Hepatocyte (in vitro differentiated cells): ENCODE results near the gene TBC1D4. TPM values are rescaled to one million over a fixed set of nuclear protein-coding genes. Genes with fewer than 3 reads are reported as not detected.

Experiments used
- DNase-seq: peaks from one replicate; pipeline ENCODE4 v3.0.0-alpha.2; 2016; ENCODE audit warnings: low spot score
- H2AFZ ChIP-seq: fragments of 200-600 bp; sonication (generic); 2 replicates; pipeline ENCODE4 v1.6.0; 2016; ENCODE audit warnings: antibody characterized with exemption, mild to moderate bottlenecking
- H3K27ac ChIP-seq: fragments of 200-600 bp; sonication (generic); 2 replicates; pipeline ENCODE4 v1.5.1; 2016; ENCODE audit warnings: mild to moderate bottlenecking
- H3K27me3 ChIP-seq: fragments of 200-600 bp; sonication (generic); 2 replicates; pipeline ENCODE4 v1.6.1; 2016
- H3K36me3 ChIP-seq: fragments of 200-600 bp; sonication (generic); replicated peaks from 2 replicates; pipeline ENCODE4 v1.5.1; 2016; ENCODE audit warnings: low read depth; ENCODE audit not compliant: insufficient read depth
- H3K4me1 ChIP-seq: fragments of 200-600 bp; sonication (generic); 2 replicates; pipeline ENCODE4 v1.5.1; 2016; ENCODE audit warnings: mild to moderate bottlenecking, moderate library complexity; ENCODE audit not compliant: insufficient read depth
- H3K4me2 ChIP-seq: fragments of 200-600 bp; sonication (generic); 2 replicates; pipeline ENCODE4 v1.6.0; 2016
- H3K4me3 ChIP-seq: fragments of 200-600 bp; sonication (generic); 2 replicates; pipeline ENCODE4 v1.5.1; 2016; ENCODE audit warnings: mild to moderate bottlenecking
- H3K79me2 ChIP-seq: fragments of 200-600 bp; sonication (generic); 2 replicates; pipeline ENCODE4 v1.6.0; 2017; ENCODE audit warnings: mild to moderate bottlenecking
- H3K9me2 ChIP-seq: fragments of 200-600 bp; sonication (generic); replicated peaks from 2 replicates; pipeline ENCODE4 v1.6.0; 2017; ENCODE audit warnings: mild to moderate bottlenecking; ENCODE audit not compliant: insufficient read depth
- H3K9me3 ChIP-seq: fragments of 200-600 bp; sonication (generic); 2 replicates; pipeline ENCODE4 v1.5.1; 2016; ENCODE audit warnings: low read depth, mild to moderate bottlenecking
- H4K20me1 ChIP-seq: fragments of 200-600 bp; sonication (generic); 2 replicates; pipeline ENCODE4 v1.6.0; 2016; ENCODE audit warnings: mild to moderate bottlenecking; ENCODE audit not compliant: insufficient read depth, poor library complexity, severe bottlenecking
- CTCF ChIP-seq: fragments of 200-600 bp; sonication (generic); IDR thresholded peaks from 2 replicates; pipeline ENCODE4 v1.5.1; 2016; ENCODE audit warnings: antibody characterized with exemption, mild to moderate bottlenecking; ENCODE audit not compliant: poor library complexity
- EZH2 ChIP-seq: fragments of 200-600 bp; sonication (generic); IDR thresholded peaks from 2 replicates; pipeline ENCODE4 v1.6.1; 2016; ENCODE audit warnings: antibody characterized with exemption, mild to moderate bottlenecking, borderline replicate concordance
- EZH2phosphoT487 ChIP-seq: fragments of 200-600 bp; sonication (generic); IDR thresholded peaks from one replicate; pipeline ENCODE4 v1.6.1; 2018; ENCODE audit warnings: antibody characterized with exemption, mild to moderate bottlenecking, low read depth, moderate library complexity; ENCODE audit not compliant: unreplicated experiment, severe bottlenecking
- WGBS: methylation state at CpG from one replicate; pipeline ENCODE4 v1.1.6; 2016; ENCODE audit warnings: low lambda C conversion rate; ENCODE audit errors: missing lambda C conversion rate; 5-methylcytosine and 5-hydroxymethylcytosine counted together
- polyA plus RNA-seq: library from polyadenylated mRNA; unstranded; fragments of >200 nt; fragmentation: Nextera tagmentation; extraction: Ambion mirVana; gene quantifications from 2 replicates; pipeline ENCODE4 v1.2.1, GENCODE V29; 2016
- total RNA-seq: library from RNA; depleted of rRNA; stranded (reverse); fragments of >200 nt; gene quantifications from 2 replicates; pipeline ENCODE4 v1.2.3, GENCODE V29; 2014

The TBC1D4 gene
- total and polyA plus RNA-seq, 2 experiments from 2014 or later, result 7.6 to 17.1 TPM

GRCh38 chr13:75364131-75364713, 117.7 kb downstream of the TBC1D4 start:
- Histone ChIP-seq H4K20me1 (no peaks in the 10 kb centered on the region), H3K4me3 (no peak overlapping the region), H2AFZ (no peak overlapping the region), H3K36me3 (no peaks in the 10 kb centered on the region), H3K4me2 (no peak overlapping the region), H3K9me3 (no peaks in the 10 kb centered on the region), H3K79me2 (peaks cover 8% of the 10 kb centered on the region), H3K27me3 (no peaks in the 10 kb centered on the region), H3K9me2 (no peaks in the 10 kb centered on the region), H3K27ac (no peak overlapping the region), H3K4me1 (peaks cover 3% of the 10 kb centered on the region)
- TF ChIP-seq EZH2phosphoT487 (no peak), CTCF (no peak), EZH2 (no peak)
- WGBS, result 95% methylated on average over 3 of the region's 3 CpGs
- peak; percentile 18 for DNase-seq

DNA sequence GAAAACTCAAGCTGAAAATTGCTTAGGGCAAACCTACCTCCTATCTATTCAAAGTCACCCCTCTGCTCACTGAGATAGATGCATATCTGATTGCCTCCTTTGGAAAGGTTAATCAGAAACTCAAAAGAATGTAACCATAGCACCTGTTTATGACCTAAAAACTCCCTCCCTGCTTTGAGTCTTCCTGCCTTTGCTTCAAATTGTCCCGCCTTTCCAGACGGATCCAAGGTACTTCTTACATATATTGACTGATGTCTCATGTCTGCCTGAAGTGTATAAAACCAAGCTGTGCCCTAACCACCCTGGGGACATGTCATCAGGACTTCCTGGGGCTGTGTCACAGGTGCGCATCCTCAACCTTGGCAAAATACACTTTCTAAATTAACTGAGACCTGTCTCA, 118.6 kb downstream of the TBC1D4 start:
- no peak overlapping the region for H3K4me2 ChIP-seq
- no peak overlapping the region for H3K4me3 ChIP-seq
- H3K9me3 ChIP-seq, result no peaks in the 10 kb centered on the region
- no peak overlapping the region for H3K27ac ChIP-seq
- H2AFZ ChIP-seq, result no peak overlapping the region
- no peaks in the 10 kb centered on the region for H3K9me2 ChIP-seq
- H4K20me1 ChIP-seq, result no peaks in the 10 kb centered on the region
- 79% methylated on average over 3 of the region's 3 CpGs for WGBS
- peaks cover under 1% of the 10 kb centered on the region for H3K4me1 ChIP-seq
- peaks cover 8% of the 10 kb centered on the region for H3K79me2 ChIP-seq
- DNase-seq, result no peak
- TF ChIP-seq CTCF, result no peak
- no peak for TF ChIP-seq EZH2phosphoT487
- no peak for TF ChIP-seq EZH2
- no peaks in the 10 kb centered on the region for H3K27me3 ChIP-seq
- H3K36me3 ChIP-seq, result no peaks in the 10 kb centered on the region

DNA sequence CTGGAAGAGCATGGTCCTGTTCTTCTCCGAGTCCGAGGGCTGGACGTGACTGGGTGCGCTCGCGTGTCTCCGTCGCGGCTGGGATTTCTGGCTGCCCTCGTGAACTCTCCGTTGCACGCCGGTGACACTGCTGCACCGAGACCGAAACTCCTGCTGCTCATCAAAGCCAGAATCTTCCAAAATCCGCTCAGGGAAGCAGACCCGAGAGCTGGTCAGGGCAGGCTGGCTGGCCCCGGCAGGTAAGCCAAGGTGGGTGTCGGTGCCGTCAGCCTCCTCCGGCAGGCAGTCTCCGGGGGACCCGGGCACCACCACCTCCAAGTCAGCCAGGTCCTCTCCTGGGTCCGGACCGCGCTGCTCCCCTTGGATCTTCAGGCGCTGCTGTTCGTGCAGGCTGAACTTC, 119.9 kb downstream of the TBC1D4 start:
- no peaks in the 10 kb centered on the region for H3K36me3 ChIP-seq
- DNase-seq, result no peak
- H3K27me3 ChIP-seq, result no peaks in the 10 kb centered on the region
- H3K9me2 ChIP-seq, result no peaks in the 10 kb centered on the region
- H3K4me1 ChIP-seq, result no peaks in the 10 kb centered on the region
- H3K4me3 ChIP-seq, result no peak overlapping the region
- H3K9me3 ChIP-seq, result no peaks in the 10 kb centered on the region
- TF ChIP-seq EZH2phosphoT487, result no peak
- no peak for TF ChIP-seq CTCF
- no peak for TF ChIP-seq EZH2
- WGBS, result 97% methylated on average over 28 of the region's 28 CpGs
- peaks cover 8% of the 10 kb centered on the region for H3K79me2 ChIP-seq
- H3K27ac ChIP-seq, result no peak overlapping the region
- H2AFZ ChIP-seq, result no peak overlapping the region
- no peaks in the 10 kb centered on the region for H4K20me1 ChIP-seq
- no peak overlapping the region for H3K4me2 ChIP-seq

GRCh38 chr13:75360170-75360569, 121.8 kb downstream of the TBC1D4 start:
- Histone ChIP-seq H3K79me2 (peaks cover 6% of the 10 kb centered on the region), H2AFZ (no peak overlapping the region), H3K4me2 (no peak overlapping the region), H3K9me2 (no peaks in the 10 kb centered on the region), H3K27ac (no peak overlapping the region), H3K4me1 (no peaks in the 10 kb centered on the region), H3K9me3 (no peaks in the 10 kb centered on the region), H3K27me3 (no peaks in the 10 kb centered on the region), H4K20me1 (no peaks in the 10 kb centered on the region), H3K4me3 (no peak overlapping the region), H3K36me3 (no peaks in the 10 kb centered on the region)
- WGBS, result 95% methylated on average over 1 of the region's 1 CpG
- no peak for DNase-seq
- TF ChIP-seq CTCF, result no peak
- no peak for TF ChIP-seq EZH2
- TF ChIP-seq EZH2phosphoT487, result no peak
